Endothelial cell (in vitro differentiated cells): ENCODE data around the gene LRCH1. TPM values are rescaled to one million over a fixed set of nuclear protein-coding genes. Genes with fewer than 3 reads are reported as not detected.

ENCODE experiments used
- DNase-seq: peaks from one replicate; pipeline ENCODE4 v3.0.0; 2021; ENCODE audit warnings: low spot score
- H3K27ac Mint-ChIP-seq: one replicate; pipeline ENCODE4 v1.8.0; 2021; ENCODE audit warnings: mixed read lengths, inconsistent platforms; ENCODE audit not compliant: unreplicated experiment
- H3K27me3 Mint-ChIP-seq: one replicate; pipeline ENCODE4 v1.8.0; 2021; ENCODE audit warnings: mild to moderate bottlenecking, moderate library complexity, mixed read lengths, inconsistent platforms; ENCODE audit not compliant: unreplicated experiment
- H3K36me3 Mint-ChIP-seq: one replicate; pipeline ENCODE4 v1.8.0; 2021; ENCODE audit warnings: mild to moderate bottlenecking, low read depth, mixed read lengths, inconsistent platforms; ENCODE audit not compliant: unreplicated experiment
- H3K4me1 Mint-ChIP-seq: one replicate; pipeline ENCODE4 v1.8.0; 2021; ENCODE audit warnings: mild to moderate bottlenecking, mixed read lengths, inconsistent platforms; ENCODE audit not compliant: unreplicated experiment
- H3K4me3 Mint-ChIP-seq: one replicate; pipeline ENCODE4 v1.8.0; 2021; ENCODE audit warnings: mild to moderate bottlenecking, mixed read lengths, inconsistent platforms; ENCODE audit not compliant: unreplicated experiment
- H3K9me3 Mint-ChIP-seq: one replicate; pipeline ENCODE4 v1.8.0; 2021; ENCODE audit warnings: mixed read lengths, inconsistent platforms; ENCODE audit not compliant: unreplicated experiment
- CTCF ChIP-seq: fragments of 200-600 bp; sonication (generic); IDR thresholded peaks from one replicate; pipeline ENCODE4 v1.5.0; 2021; ENCODE audit warnings: antibody characterized with exemption; ENCODE audit not compliant: unreplicated experiment
- total RNA-seq: library from RNA; stranded (reverse); fragmentation: NEBNext Ultra II Directional; extraction: Animal tissue kit (Norgen Biotek cat#: 25700); gene quantifications from one replicate; pipeline ENCODE4 v1.2.1, GENCODE V29; 2021; ENCODE audit not compliant: unreplicated experiment

LRCH1 gene
- total RNA-seq, 1 donor from 2014 or later = 45.6 TPM

GRCh38 chr13:46775385-46776107, 222.6 kb downstream of the LRCH1 start:
- TF ChIP-seq CTCF = no peak
- no peaks in the 10 kb centered on the region for H3K27me3 Mint-ChIP-seq
- H3K36me3 Mint-ChIP-seq = peaks cover 3% of the 10 kb centered on the region
- no peaks in the 10 kb centered on the region for H3K9me3 Mint-ChIP-seq
- no peak overlapping the region for H3K27ac Mint-ChIP-seq
- DNase-seq = no peak
- no peak overlapping the region for H3K4me3 Mint-ChIP-seq
- no peaks in the 10 kb centered on the region for H3K4me1 Mint-ChIP-seq

- no peaks in the 10 kb centered on the region for H3K9me3 Mint-ChIP-seq
- no peak overlapping the region for H3K4me3 Mint-ChIP-seq
Measured at GRCh38 chr13:46778095-46778494, 225.1 kb downstream of the LRCH1 start.

GRCh38 chr13:46778890-46779289, 225.9 kb downstream of the LRCH1 start:
- no peak overlapping the region for H3K27ac Mint-ChIP-seq
- H3K27me3 Mint-ChIP-seq = no peaks in the 10 kb centered on the region
- H3K4me3 Mint-ChIP-seq = no peak overlapping the region
- TF ChIP-seq CTCF = no peak
- H3K36me3 Mint-ChIP-seq = peaks cover 3% of the 10 kb centered on the region
- no peaks in the 10 kb centered on the region for H3K9me3 Mint-ChIP-seq
- no peak for DNase-seq
- no peaks in the 10 kb centered on the region for H3K4me1 Mint-ChIP-seq

More at GRCh38 chr13:46778095-46778494, 225.1 kb downstream of the LRCH1 start:
- no peak for TF ChIP-seq CTCF
- no peak for DNase-seq
- Mint-ChIP-seq H3K27ac (no peak overlapping the region), H3K36me3 (peaks cover 3% of the 10 kb centered on the region), H3K27me3 (no peaks in the 10 kb centered on the region), H3K4me1 (no peaks in the 10 kb centered on the region)

GRCh38 chr13:46782066-46782465, 229.1 kb downstream of the LRCH1 start:
- TF ChIP-seq CTCF = no peak
- Mint-ChIP-seq H3K4me3 (no peak overlapping the region), H3K4me1 (no peaks in the 10 kb centered on the region), H3K27me3 (no peaks in the 10 kb centered on the region), H3K9me3 (no peaks in the 10 kb centered on the region), H3K27ac (no peak overlapping the region), H3K36me3 (no peaks in the 10 kb centered on the region)
- no peak for DNase-seq

GRCh38 chr13:46782691-46783090, 229.7 kb downstream of the LRCH1 start:
- Mint-ChIP-seq H3K27me3 (no peaks in the 10 kb centered on the region), H3K4me3 (no peak overlapping the region), H3K27ac (no peak overlapping the region)

More at GRCh38 chr13:46782691-46783090, 229.7 kb downstream of the LRCH1 start:
- no peak for TF ChIP-seq CTCF
- Mint-ChIP-seq H3K4me1 (no peaks in the 10 kb centered on the region), H3K36me3 (no peaks in the 10 kb centered on the region), H3K9me3 (no peaks in the 10 kb centered on the region)
- DNase-seq = no peak
